Islet precursor cell (in vitro differentiated cells): Measurements from ENCODE around the gene XAB2.
"Not testable (repeated sequence)": the region's sequence is repeated elsewhere in the genome, so short reads cannot be mapped to it uniquely, and the experiment has no call there.

Experiments
- DNase-seq: peaks from one replicate; pipeline ENCODE4 v3.0.0-alpha.2; 2018

XAB2 gene

GRCh38 chr19:7611541-7612279, 17.6 kb downstream of the XAB2 start:
- peak; percentile 61 for DNase-seq

DNA sequence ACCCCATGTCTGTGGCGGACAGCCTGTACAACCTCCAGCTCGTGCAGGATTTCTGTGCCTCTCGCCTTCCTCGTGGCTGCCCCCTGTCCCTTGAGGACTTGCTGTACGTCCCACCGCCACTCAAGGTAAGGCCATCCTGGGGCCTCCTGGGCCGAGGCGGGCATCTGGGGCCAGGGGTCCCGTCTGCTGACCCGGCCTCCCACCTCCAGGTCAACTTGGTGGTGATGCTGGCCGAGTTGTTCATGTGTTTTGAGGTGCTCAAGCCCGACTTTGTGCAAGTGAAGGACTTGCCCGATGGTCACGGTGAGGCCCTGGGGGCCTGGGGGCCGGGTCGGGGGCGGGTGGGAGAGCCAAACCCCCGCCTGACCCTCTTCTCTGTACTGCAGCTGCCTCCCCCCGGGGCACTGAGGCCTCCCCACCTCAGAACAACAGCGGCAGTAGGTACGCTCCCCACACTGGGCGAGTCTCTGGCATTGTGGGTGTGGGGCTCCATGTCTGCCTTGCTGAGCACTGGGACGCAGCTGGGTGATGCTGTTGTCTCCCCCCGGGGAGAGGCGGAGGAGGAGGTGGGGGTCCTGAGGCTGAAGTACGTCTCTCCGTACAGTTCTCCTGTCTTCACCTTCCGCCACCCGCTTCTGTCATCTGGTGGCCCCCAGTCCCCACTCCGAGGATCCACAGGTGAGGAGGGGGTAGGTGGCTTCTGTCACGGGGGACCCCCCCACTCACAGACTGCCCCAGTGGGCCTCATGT, 18.7 kb downstream of the XAB2 start:
- DNase-seq: peak; percentile 52

- DNase-seq: no peak
Observed at GRCh38 chr19:7607874-7608560, 21.3 kb downstream of the XAB2 start.

- DNase-seq: no peak
Observed at GRCh38 chr19:7607212-7607873, 22.0 kb downstream of the XAB2 start.

DNA sequence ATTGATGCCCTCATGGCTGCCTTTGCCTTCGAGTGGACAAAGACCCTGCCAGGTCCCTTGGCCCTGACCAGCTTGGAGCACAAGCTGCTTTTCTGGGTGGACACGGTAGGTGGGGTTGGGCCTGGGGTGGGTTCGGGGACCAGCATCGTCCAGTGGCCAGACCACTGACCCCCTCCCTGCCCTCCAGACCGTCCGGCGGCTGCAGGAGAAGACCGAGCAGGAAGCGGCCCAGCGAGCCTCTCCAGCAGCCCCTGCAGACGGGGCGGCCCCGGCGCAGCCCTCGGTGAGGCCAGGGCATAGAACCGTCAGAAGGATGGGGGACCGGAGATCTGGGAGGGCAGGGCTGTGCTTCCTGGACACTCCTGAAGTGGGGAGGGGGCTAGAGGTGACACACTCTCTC, 23.1 kb downstream of the XAB2 start:
- no peak for DNase-seq

- peak; percentile 62 for DNase-seq
Observed at GRCh38 chr19:7605490-7606222, 23.7 kb downstream of the XAB2 start.

- no peak for DNase-seq
Observed at GRCh38 chr19:7603919-7604318, 25.4 kb downstream of the XAB2 start.

- DNase-seq: no peak
Observed at GRCh38 chr19:7602935-7603497, 26.3 kb downstream of the XAB2 start.

GRCh38 chr19:7602240-7602934, 27.0 kb downstream of the XAB2 start:
- DNase-seq: no peak

DNA sequence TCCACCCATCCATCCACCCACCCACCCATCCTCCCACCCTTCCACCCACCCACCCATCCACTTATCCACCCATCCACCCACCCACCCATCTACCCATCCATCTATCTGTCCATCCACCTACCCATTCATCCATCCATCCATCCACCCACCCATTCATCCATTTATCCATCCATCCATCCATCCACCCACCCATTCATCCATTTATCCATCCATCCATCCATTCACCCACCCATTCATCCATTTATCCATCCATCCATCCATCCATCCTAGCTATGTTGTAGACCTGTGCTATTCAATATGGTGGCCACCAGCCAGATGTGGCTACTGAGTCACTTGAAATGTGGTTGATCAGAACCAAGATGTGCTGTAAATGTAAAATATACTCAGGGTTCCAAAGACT, 28.6 kb downstream of the XAB2 start:
- DNase-seq: no peak

GRCh38 chr19:7598180-7598579, 31.2 kb downstream of the XAB2 start:
- no peak for DNase-seq

DNA sequence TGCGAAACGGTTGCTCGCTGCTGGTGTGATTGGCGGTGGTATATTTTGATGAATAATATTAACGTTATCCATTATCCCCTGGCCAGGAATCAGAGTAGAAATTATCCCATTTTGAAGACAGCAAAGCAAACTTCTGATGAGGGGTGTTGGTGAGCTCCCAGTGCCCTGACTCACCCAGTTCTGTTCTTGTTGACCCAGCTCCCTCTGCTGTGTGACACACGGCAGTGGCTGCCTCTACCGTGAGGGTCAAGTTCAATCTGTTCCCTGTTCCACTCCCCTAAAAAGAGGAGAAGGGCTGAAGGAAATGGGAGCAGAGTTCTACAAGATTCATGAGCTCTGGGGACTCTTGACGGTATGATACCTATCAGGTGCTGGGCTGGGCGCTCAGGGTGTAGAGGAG, 31.7 kb downstream of the XAB2 start:
- DNase-seq: no peak

DNA sequence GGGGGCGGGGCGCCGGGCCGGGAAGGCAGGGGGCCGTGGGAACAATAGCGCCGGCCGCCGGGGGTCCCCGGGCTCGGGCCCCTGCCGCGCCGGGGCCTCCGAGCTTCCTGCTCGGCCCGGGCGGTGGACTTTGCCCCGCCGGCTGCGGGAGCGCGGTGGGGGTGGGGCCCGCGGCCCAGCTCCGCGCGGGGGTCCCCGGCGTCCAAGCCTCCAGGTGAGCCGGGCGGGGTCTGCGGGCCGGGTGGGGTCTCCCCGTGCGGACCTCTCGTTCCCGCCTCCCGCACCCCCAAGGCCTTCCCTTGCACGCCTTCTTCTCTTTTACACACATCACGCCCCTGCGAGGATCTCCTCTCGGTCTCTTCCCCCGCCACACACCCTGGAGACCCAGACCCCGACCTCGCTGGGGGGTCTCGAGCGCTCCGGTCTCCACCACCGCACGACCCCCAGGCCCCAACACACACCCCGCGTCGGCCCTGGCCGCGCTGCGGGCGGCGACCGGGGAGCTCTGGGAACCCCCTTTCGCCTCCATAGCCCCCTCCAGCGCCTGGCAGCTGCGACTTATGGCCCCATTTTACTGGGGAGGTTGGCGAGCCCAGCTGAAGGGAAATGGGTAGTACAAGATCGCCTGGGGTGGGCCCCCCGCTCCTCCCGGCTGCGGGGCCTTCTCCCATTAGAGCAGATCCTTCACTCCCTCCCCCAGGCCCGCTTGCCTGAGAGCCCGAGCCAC, 33.0 kb downstream of the XAB2 start:
- DNase-seq: no peak

GRCh38 chr19:7595466-7596133, 33.7 kb downstream of the XAB2 start, which contains the start of gene CAMSAP3:
CAMSAP3 (plus strand) TSS chr19:7595863; CDS start chr19:7596003, 140 bp downstream.
- DNase-seq: peak; percentile 81

GRCh38 chr19:7590256-7590655, 39.1 kb downstream of the XAB2 start:
- peak; percentile 89 for DNase-seq

GRCh38 chr19:7589822-7590221, 39.5 kb downstream of the XAB2 start:
- DNase-seq: no peak

- no peak for DNase-seq
Observed at GRCh38 chr19:7582446-7582845, 46.9 kb downstream of the XAB2 start.

GRCh38 chr19:7579182-7579581, 50.2 kb downstream of the XAB2 start:
- DNase-seq: no peak

DNA sequence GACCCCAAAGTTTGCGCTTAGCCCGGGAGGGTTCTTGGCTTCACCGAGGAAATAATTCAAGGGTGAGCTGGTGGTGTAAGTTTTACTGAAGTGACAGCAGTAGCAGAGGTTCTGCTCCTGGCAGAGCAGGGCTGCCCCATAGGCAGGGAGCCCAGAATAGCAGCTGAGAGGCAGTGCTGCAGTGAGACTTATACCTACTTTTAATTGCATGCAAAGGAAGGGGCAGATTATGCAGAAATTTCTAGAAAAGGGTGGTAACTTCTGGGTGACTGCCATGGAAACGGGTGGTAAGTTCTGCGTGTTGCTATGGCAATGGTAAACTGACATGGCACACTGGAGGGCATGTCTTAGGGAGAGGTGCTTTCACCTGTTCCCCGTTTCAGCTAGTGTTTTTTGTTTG, 51.2 kb downstream of the XAB2 start:
- no peak for DNase-seq

- not testable (repeated sequence) for DNase-seq
Observed at GRCh38 chr19:7577422-7577821, 51.9 kb downstream of the XAB2 start.
